SK-N-SH treated with all-trans-retinoic acid at 6 μM for 48 hours (cell line): Measurements from ENCODE around the gene CD63.

ENCODE experiments used
- ATAC-seq: fragments of 200-7000 bp; cut with Tn5 transposase; 3 replicates; pipeline ENCODE4 v1.9.1; 2020; ENCODE audit warnings: mild to moderate bottlenecking, moderate library complexity
- ARNTL ChIP-seq: fragments of 450-650 bp; formaldehyde crosslinking; IDR thresholded peaks from 2 replicates; pipeline ENCODE4 v1.5.0; 2020; ENCODE audit warnings: low read depth, mild to moderate bottlenecking, moderate library complexity, borderline replicate concordance
- BACH2 ChIP-seq: fragments of 250-450 bp; sonication (Bioruptor Pico); IDR thresholded peaks from 2 replicates; pipeline ENCODE4 v1.9.0; 2021; ENCODE audit warnings: mild to moderate bottlenecking, borderline replicate concordance
- CREB5 ChIP-seq: fragments of 250-450 bp; sonication (Bioruptor Pico); IDR thresholded peaks from 2 replicates; pipeline ENCODE4 v1.5.1; 2020; ENCODE audit warnings: low read depth, mild to moderate bottlenecking, moderate library complexity
- CSRNP3 ChIP-seq: fragments of 250-450 bp; sonication (Bioruptor Pico); IDR thresholded peaks from 2 replicates; pipeline ENCODE4 v1.5.1; 2021; ENCODE audit warnings: mild to moderate bottlenecking, moderate library complexity
- ESRRG ChIP-seq: fragments of 250-450 bp; sonication (Bioruptor Pico); IDR thresholded peaks from 2 replicates; pipeline ENCODE4 v1.6.1; 2021; ENCODE audit warnings: mild to moderate bottlenecking
- GLIS3 ChIP-seq: fragments of 250-450 bp; sonication (Bioruptor Pico); IDR thresholded peaks from 2 replicates; pipeline ENCODE4 v1.5.0; 2020; ENCODE audit warnings: mild to moderate bottlenecking, moderate library complexity
- ISL1 ChIP-seq: fragments of 250-450 bp; sonication (Bioruptor Pico); IDR thresholded peaks from 2 replicates; pipeline ENCODE4 v2.1.2; 2022; ENCODE audit warnings: mild to moderate bottlenecking, moderate library complexity
- OSR1 ChIP-seq: fragments of 250-450 bp; sonication (Bioruptor Pico); IDR thresholded peaks from 2 replicates; pipeline ENCODE4 v1.8.0; 2022; ENCODE audit warnings: moderate library complexity, mild to moderate bottlenecking, inconsistent platforms
- PATZ1 ChIP-seq: fragments of 250-450 bp; sonication (Bioruptor Pico); IDR thresholded peaks from 2 replicates; pipeline ENCODE4 v1.8.0; 2020; ENCODE audit warnings: mild to moderate bottlenecking, moderate library complexity, borderline replicate concordance
- PPARA ChIP-seq: fragments of 250-450 bp; sonication (Bioruptor Pico); IDR thresholded peaks from 2 replicates; pipeline ENCODE4 v1.5.0; 2020; ENCODE audit warnings: mild to moderate bottlenecking, borderline replicate concordance
- RARB ChIP-seq: fragments of 250-450 bp; sonication (Bioruptor Pico); IDR thresholded peaks from 2 replicates; pipeline ENCODE4 v1.8.0; 2021; ENCODE audit warnings: mild to moderate bottlenecking, moderate library complexity
- SNAI2 ChIP-seq: fragments of 250-450 bp; sonication (Bioruptor Pico); IDR thresholded peaks from 2 replicates; pipeline ENCODE4 v1.5.0; 2020; ENCODE audit warnings: mild to moderate bottlenecking, moderate library complexity
- TCF4 ChIP-seq: fragments of 250-450 bp; sonication (Bioruptor Pico); IDR thresholded peaks from 2 replicates; pipeline ENCODE4 v1.8.0; 2021; ENCODE audit warnings: mild to moderate bottlenecking, moderate library complexity, borderline replicate concordance
- TOX ChIP-seq: fragments of 250-450 bp; sonication (Bioruptor Pico); IDR thresholded peaks from 2 replicates; pipeline ENCODE4 v1.8.0; 2021; ENCODE audit warnings: mild to moderate bottlenecking, moderate library complexity, borderline replicate concordance
- ZC3H10 ChIP-seq: fragments of 250-450 bp; sonication (Bioruptor Pico); IDR thresholded peaks from 2 replicates; pipeline ENCODE4 v1.5.1; 2021; ENCODE audit warnings: mild to moderate bottlenecking, moderate library complexity
- ZFP3 ChIP-seq: fragments of 250-450 bp; sonication (Bioruptor Pico); IDR thresholded peaks from 2 replicates; pipeline ENCODE4 v1.5.0; 2020; ENCODE audit warnings: mild to moderate bottlenecking, moderate library complexity
- ZFP30 ChIP-seq: fragments of 450-650 bp; formaldehyde crosslinking; IDR thresholded peaks from 2 replicates; pipeline ENCODE4 v1.5.0; 2022; ENCODE audit warnings: mild to moderate bottlenecking, moderate library complexity
- ZNF565 ChIP-seq: fragments of 450-650 bp; formaldehyde crosslinking; conservative IDR thresholded peaks from 2 replicates; pipeline ENCODE4 v1.5.0; 2020; ENCODE audit warnings: low read depth, mild to moderate bottlenecking, moderate library complexity
- ZNF70 ChIP-seq: fragments of 450-650 bp; formaldehyde crosslinking; IDR thresholded peaks from 2 replicates; pipeline ENCODE4 v1.5.0; 2020; ENCODE audit warnings: mild to moderate bottlenecking, moderate library complexity
- ZNF8 ChIP-seq: fragments of 450-650 bp; formaldehyde crosslinking; IDR thresholded peaks from 2 replicates; pipeline ENCODE4 v1.5.0; 2020; ENCODE audit warnings: mild to moderate bottlenecking, moderate library complexity
- TF ChIP-seq, protein P1 (sequence below): fragments of 250-450 bp; sonication (Bioruptor Pico); IDR thresholded peaks from 2 replicates; pipeline ENCODE4 v1.8.0; 2021; ENCODE audit warnings: low read depth, mild to moderate bottlenecking, moderate library complexity, borderline replicate concordance

The CD63 gene

DNA sequence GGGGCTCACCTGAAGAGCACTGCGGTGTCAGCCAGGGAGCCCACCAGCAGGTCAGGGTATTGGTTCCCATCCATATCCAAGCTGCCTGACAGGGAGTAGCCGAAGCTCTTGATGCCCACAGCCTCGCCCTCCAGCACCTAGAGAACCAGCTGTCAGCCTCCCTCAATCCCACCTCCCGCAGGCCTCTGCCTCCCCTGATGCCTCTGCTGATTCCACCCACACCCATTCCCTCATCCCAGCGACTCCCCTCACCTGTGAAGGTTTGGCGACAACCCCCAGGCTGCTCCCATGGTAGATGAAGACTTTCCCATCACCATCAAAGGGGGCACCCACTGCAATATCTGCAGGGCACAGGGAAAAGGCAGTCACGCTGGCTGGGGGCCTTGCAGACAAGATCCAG lies 31.1 kb downstream of the CD63 start:
- no peak for ATAC-seq
- no peak for TF ChIP-seq RARB (CRISPR knock-in tag)

DNA sequence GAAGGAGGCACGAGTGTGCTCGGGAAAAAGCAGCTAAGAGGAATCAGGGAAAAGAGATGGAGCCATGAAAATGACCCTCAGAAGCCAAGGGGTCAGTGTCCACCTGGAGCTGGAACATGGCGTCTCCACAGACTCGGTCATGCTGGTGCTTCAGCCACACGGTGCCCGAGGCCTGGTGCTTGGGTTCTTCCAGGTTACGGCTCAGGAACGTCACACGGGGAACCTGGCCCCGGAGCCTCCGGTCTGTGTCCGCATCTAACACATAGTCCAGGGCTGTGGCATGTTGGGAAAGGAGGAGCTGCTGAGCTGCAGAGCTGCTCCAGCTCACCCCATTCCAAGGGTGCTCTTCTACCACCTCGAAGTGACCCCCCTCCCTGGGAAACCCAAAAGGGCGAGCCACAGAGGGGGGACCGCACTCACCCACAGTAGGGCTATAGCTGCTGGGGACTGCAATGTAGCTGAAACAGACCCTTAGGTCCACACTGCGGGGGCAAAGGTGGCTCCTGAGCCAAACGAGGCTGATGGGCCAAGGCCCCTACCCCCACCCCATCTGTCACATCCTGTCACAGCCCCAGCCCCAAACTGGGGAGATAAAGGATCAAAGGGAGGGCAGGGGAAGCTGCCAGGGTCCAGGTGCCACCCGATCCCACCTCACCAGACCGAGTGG lies 31.9 kb downstream of the CD63 start:
- no peak for TF ChIP-seq ZNF70 (CRISPR knock-in tag)
- no peak for TF ChIP-seq OSR1 (CRISPR knock-in tag)
- no peak for TF ChIP-seq ZC3H10 (CRISPR knock-in tag)
- TF ChIP-seq ISL1 (CRISPR knock-in tag): no peak
- TF ChIP-seq TCF4 (CRISPR knock-in tag): no peak
- TF ChIP-seq BACH2 (CRISPR knock-in tag): no peak
- TF ChIP-seq ZNF565 (CRISPR knock-in tag): no peak
- no peak for TF ChIP-seq GLIS3
- no peak for ATAC-seq

DNA sequence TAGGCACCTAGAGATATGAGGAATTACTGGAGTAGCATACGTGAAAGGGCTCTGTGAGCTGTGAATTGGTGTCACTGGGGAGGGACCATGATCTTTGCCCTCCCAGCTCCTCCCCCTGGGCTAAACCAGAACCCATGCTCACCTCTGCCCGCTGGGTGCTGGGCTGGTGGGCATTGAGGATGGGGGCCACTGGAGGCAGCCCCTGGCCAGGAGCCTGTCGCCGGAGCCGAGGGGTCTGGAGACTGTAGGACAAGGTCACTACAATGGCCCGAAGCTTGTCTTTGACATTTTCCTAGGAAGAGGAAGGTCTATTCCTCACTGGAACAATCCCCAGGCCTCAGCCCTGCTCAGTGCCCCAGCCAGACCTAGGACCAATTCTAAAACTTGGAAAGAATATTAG lies 32.7 kb downstream of the CD63 start:
- no peak for TF ChIP-seq ZNF70 (CRISPR knock-in tag)
- no peak for TF ChIP-seq ZNF565 (CRISPR knock-in tag)
- no peak for TF ChIP-seq ISL1 (CRISPR knock-in tag)
- TF ChIP-seq ZFP30 (CRISPR knock-in tag): no peak
- TF ChIP-seq PPARA: no peak
- TF ChIP-seq CSRNP3 (CRISPR knock-in tag): no peak
- no peak for TF ChIP-seq PATZ1 (CRISPR knock-in tag)
- TF ChIP-seq, all 23 proteins: peak for 0
- ATAC-seq: no peak

GRCh38 chr12:55695349-55695748 lies 33.5 kb downstream of the CD63 start:
- no peak for TF ChIP-seq GLIS3
- TF ChIP-seq, protein P1, sequence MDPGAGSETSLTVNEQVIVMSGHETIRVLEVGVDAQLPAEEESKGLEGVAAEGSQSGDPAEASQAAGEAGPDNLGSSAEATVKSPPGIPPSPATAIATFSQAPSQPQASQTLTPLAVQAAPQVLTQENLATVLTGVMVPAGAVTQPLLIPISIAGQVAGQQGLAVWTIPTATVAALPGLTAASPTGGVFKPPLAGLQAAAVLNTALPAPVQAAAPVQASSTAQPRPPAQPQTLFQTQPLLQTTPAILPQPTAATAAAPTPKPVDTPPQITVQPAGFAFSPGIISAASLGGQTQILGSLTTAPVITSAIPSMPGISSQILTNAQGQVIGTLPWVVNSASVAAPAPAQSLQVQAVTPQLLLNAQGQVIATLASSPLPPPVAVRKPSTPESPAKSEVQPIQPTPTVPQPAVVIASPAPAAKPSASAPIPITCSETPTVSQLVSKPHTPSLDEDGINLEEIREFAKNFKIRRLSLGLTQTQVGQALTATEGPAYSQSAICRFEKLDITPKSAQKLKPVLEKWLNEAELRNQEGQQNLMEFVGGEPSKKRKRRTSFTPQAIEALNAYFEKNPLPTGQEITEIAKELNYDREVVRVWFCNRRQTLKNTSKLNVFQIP (CRISPR knock-in tag): no peak
- TF ChIP-seq ZFP3 (CRISPR knock-in tag): no peak
- no peak for TF ChIP-seq RARB (CRISPR knock-in tag)
- TF ChIP-seq CSRNP3 (CRISPR knock-in tag): no peak
- no peak for TF ChIP-seq ZNF8
- no peak for TF ChIP-seq ARNTL (CRISPR knock-in tag)
- no peak for TF ChIP-seq ESRRG (CRISPR knock-in tag)
- TF ChIP-seq ZNF565 (CRISPR knock-in tag): no peak
- TF ChIP-seq TCF4 (CRISPR knock-in tag): no peak
- no peak for TF ChIP-seq TOX (CRISPR knock-in tag)
- no peak for TF ChIP-seq ZC3H10 (CRISPR knock-in tag)
- no peak for TF ChIP-seq OSR1 (CRISPR knock-in tag)
- no peak for TF ChIP-seq ZFP30 (CRISPR knock-in tag)
- no peak for ATAC-seq

DNA sequence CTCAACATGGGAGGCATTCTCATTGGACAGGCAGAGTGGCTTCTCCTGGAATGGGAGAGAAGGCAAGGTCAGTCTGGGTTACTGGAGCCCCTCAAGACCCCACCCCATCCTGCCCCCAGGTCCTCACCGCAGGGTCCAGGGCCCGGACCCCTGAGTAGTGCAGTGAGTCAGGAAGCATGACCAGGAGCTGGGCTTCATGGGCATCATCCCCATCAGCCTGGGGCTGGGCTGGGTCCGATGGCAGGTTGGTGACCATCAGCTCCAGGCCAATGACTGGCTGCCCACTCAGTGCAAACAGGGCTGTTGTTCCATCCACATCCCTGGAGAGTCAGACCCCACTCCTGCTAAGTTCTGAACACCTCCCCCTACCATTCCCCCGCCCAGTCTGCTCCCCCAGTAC lies 34.2 kb downstream of the CD63 start:
- no peak for ATAC-seq
- TF ChIP-seq CREB5 (CRISPR knock-in tag) (no peak), TCF4 (CRISPR knock-in tag) (no peak), ESRRG (CRISPR knock-in tag) (no peak), TOX (CRISPR knock-in tag) (no peak), GLIS3 (no peak), RARB (CRISPR knock-in tag) (no peak), SNAI2 (no peak), ZFP30 (CRISPR knock-in tag) (no peak)
- TF ChIP-seq, protein P1 (CRISPR knock-in tag): no peak
